H9 (cell line): ENCODE measurements around the gene GFPT2. TPM values are rescaled to one million over a fixed set of nuclear protein-coding genes. Genes with fewer than 3 reads are reported as not detected.

Experiments used
- DNase-seq: peaks from one replicate; pipeline ENCODE4 v3.0.0-alpha.2; 2017
- H2AFZ ChIP-seq: one replicate; pipeline ENCODE4 v1.6.1; 2013; ENCODE audit warnings: mild to moderate bottlenecking, low read length, control low read depth, moderate library complexity
- H2AK5ac ChIP-seq: 2 replicates; pipeline ENCODE4 v1.6.1; 2013; ENCODE audit warnings: low read length, control low read depth, mixed read lengths; ENCODE audit not compliant: insufficient read length
- H2BK120ac ChIP-seq: one replicate; pipeline ENCODE4 v1.6.1; 2013; ENCODE audit warnings: low read depth, mild to moderate bottlenecking, low read length, control low read depth, inconsistent platforms; ENCODE audit not compliant: poor library complexity, severe bottlenecking
- H2BK12ac ChIP-seq: 2 replicates; pipeline ENCODE4 v1.6.1; 2013; ENCODE audit warnings: low read length, control low read depth, mixed read lengths, low read depth; ENCODE audit not compliant: insufficient read length
- H2BK15ac ChIP-seq: 2 replicates; pipeline ENCODE4 v1.6.1; 2013; ENCODE audit warnings: low read depth, low read length, control low read depth
- H2BK20ac ChIP-seq: one replicate; pipeline ENCODE4 v1.6.1; 2013; ENCODE audit warnings: low read depth, mild to moderate bottlenecking, low read length, control low read depth, inconsistent platforms; ENCODE audit not compliant: poor library complexity, severe bottlenecking
- H2BK5ac ChIP-seq: 2 replicates; pipeline ENCODE4 v1.6.1; 2013; ENCODE audit warnings: low read length, control low read depth, mixed read lengths; ENCODE audit not compliant: insufficient read length
- H3K14ac ChIP-seq: 2 replicates; pipeline ENCODE4 v1.6.1; 2013; ENCODE audit warnings: low read length, control low read depth; ENCODE audit not compliant: insufficient read depth
- H3K18ac ChIP-seq: 2 replicates; pipeline ENCODE4 v1.6.1; 2013; ENCODE audit warnings: low read depth, mild to moderate bottlenecking, mixed read lengths, low read length, control low read depth; ENCODE audit not compliant: insufficient read length
- H3K23ac ChIP-seq: 2 replicates; pipeline ENCODE4 v1.6.1; 2013; ENCODE audit warnings: low read length, control low read depth, mixed read lengths, low read depth; ENCODE audit not compliant: insufficient read length
- H3K23me2 ChIP-seq: 2 replicates; pipeline ENCODE4 v1.6.1; 2013; ENCODE audit warnings: low read depth, mild to moderate bottlenecking, mixed read lengths, low read length, control low read depth; ENCODE audit not compliant: insufficient read length, poor library complexity, severe bottlenecking
- H3K27ac ChIP-seq: 2 replicates; pipeline ENCODE4 v1.5.1; 2013; ENCODE audit warnings: low read length, control low read depth, mixed read lengths, low read depth; ENCODE audit not compliant: insufficient read length
- H3K27me3 ChIP-seq: 2 replicates; pipeline ENCODE4 v1.6.1; 2013; ENCODE audit warnings: low read length, control low read depth, inconsistent platforms; ENCODE audit not compliant: insufficient read depth
- H3K4ac ChIP-seq: 2 replicates; pipeline ENCODE4 v1.6.1; 2013; ENCODE audit warnings: low read depth, mild to moderate bottlenecking, control low read depth, inconsistent platforms, low read length, moderate library complexity
- H3K4me1 ChIP-seq: 2 replicates; pipeline ENCODE4 v1.6.1; 2013; ENCODE audit warnings: low read length, control low read depth, inconsistent platforms; ENCODE audit not compliant: insufficient read depth
- H3K4me2 ChIP-seq: 2 replicates; pipeline ENCODE4 v1.6.1; 2013; ENCODE audit warnings: low read length, control low read depth, mixed read lengths; ENCODE audit not compliant: insufficient read length, insufficient read depth
- H3K56ac ChIP-seq: 2 replicates; pipeline ENCODE4 v1.6.1; 2013; ENCODE audit warnings: low read depth, mild to moderate bottlenecking, mixed read lengths, low read length, control low read depth; ENCODE audit not compliant: insufficient read length
- H3K79me1 ChIP-seq: 2 replicates; pipeline ENCODE4 v1.6.1; 2013; ENCODE audit warnings: low read depth, mild to moderate bottlenecking, moderate library complexity, low read length, control low read depth, inconsistent platforms; ENCODE audit not compliant: insufficient read depth, poor library complexity, severe bottlenecking
- H3K79me2 ChIP-seq: 2 replicates; pipeline ENCODE4 v1.6.1; 2013; ENCODE audit warnings: low read length, control low read depth, inconsistent platforms; ENCODE audit not compliant: insufficient read depth
- H3K9ac ChIP-seq: 2 replicates; pipeline ENCODE4 v1.6.1; 2013; ENCODE audit warnings: low read length, control low read depth, mixed read lengths; ENCODE audit not compliant: insufficient read length; ENCODE audit errors: extremely low read depth
- H3K9me3 ChIP-seq: one replicate; pipeline ENCODE4 v1.6.1; 2013; ENCODE audit warnings: low read depth, low read length, inconsistent platforms; ENCODE audit not compliant: control insufficient read depth
- H3T11ph ChIP-seq: one replicate; pipeline ENCODE4 v1.6.1; 2013; ENCODE audit warnings: mild to moderate bottlenecking, low read length, control low read depth, inconsistent platforms
- H4K20me1 ChIP-seq: one replicate; pipeline ENCODE4 v1.6.1; 2013; ENCODE audit not compliant: control insufficient read depth, insufficient read length, insufficient read depth
- H4K5ac ChIP-seq: 2 replicates; pipeline ENCODE4 v1.6.1; 2013; ENCODE audit warnings: low read depth, mild to moderate bottlenecking, mixed read lengths, low read length, control low read depth; ENCODE audit not compliant: insufficient read length
- H4K8ac ChIP-seq: replicated peaks from 2 replicates; pipeline ENCODE4 v1.6.1; 2013; ENCODE audit warnings: low read length, control low read depth, mixed read lengths, low read depth; ENCODE audit not compliant: insufficient read length
- H4K91ac ChIP-seq: 2 replicates; pipeline ENCODE4 v1.6.1; 2013; ENCODE audit warnings: low read depth, mild to moderate bottlenecking, moderate library complexity, mixed read lengths, low read length, control low read depth; ENCODE audit not compliant: insufficient read length
- H3K27ac Mint-ChIP-seq, 3 experiments: 2 replicates in 2 of 3; 3 replicates in 1 of 3; pipeline ENCODE4 v1.8.0; 2020 to 2021; ENCODE audit warnings: mixed read lengths in 3 of 3, mild to moderate bottlenecking in 1 of 3, moderate library complexity in 1 of 3
- H3K27me3 Mint-ChIP-seq: 2 replicates; pipeline ENCODE4 v1.8.0; 2021; ENCODE audit warnings: low read depth, mild to moderate bottlenecking, moderate library complexity, mixed read lengths
- H3K36me3 Mint-ChIP-seq, 3 experiments: 2 replicates in 2 of 3; 3 replicates in 1 of 3; pipeline ENCODE4 v1.8.0; 2020 to 2021; ENCODE audit warnings: low read depth in 3 of 3, mixed read lengths in 3 of 3; ENCODE audit not compliant: insufficient read depth in 1 of 3
- H3K4me1 Mint-ChIP-seq, 2 experiments: 2 replicates each; pipeline ENCODE4 v1.8.0; 2020; ENCODE audit warnings: mixed read lengths in 2 of 2
- H3K4me3 Mint-ChIP-seq, 2 experiments: 2 replicates in 1 of 2; 3 replicates in 1 of 2; pipeline ENCODE4 v1.8.0; 2020 to 2021; ENCODE audit warnings: mild to moderate bottlenecking in 2 of 2, mixed read lengths in 2 of 2, moderate library complexity in 1 of 2
- H3K9me3 Mint-ChIP-seq, 2 experiments: 2 replicates in 1 of 2; 3 replicates in 1 of 2; pipeline ENCODE4 v1.8.0; 2020; ENCODE audit warnings: mild to moderate bottlenecking in 2 of 2, mixed read lengths in 2 of 2, moderate library complexity in 1 of 2
- WGBS: extraction: QIAGEN DNeasy Blood & Tissue Kit; methylation state at CpG from one replicate; pipeline ENCODE4 v1.1.7; 2013; ENCODE audit warnings: missing lambda C conversion rate, low lambda C conversion rate, mixed read lengths; ENCODE audit not compliant: insufficient read length; ENCODE audit errors: extremely low coverage; 5-methylcytosine and 5-hydroxymethylcytosine counted together
- total RNA-seq: library from RNA; stranded (reverse); gene quantifications from 2 replicates; pipeline ENCODE4 v1.2.1, GENCODE V29; 2021
- TF ChIP-seq, protein P1 (sequence below): fragments of 200-600 bp; sonication (generic); conservative IDR thresholded peaks from 3 replicates; pipeline ENCODE4 v1.8.0; 2021; ENCODE audit warnings: antibody characterized with exemption, mild to moderate bottlenecking

GFPT2 gene
- total RNA-seq, 1 experiment from 2014 or later: 89.8 TPM

GRCh38 chr5:180360078-180360957, 7.2 kb upstream of the GFPT2 start:
- Histone ChIP-seq H3K79me2 (no peaks in the 10 kb centered on the region), H4K20me1 (no peaks in the 10 kb centered on the region), H3K9ac (no peak overlapping the region), H2BK120ac (no peak overlapping the region), H3K9me3 (no peaks in the 10 kb centered on the region), H3K4me1 (no peaks in the 10 kb centered on the region), H2BK12ac (no peak overlapping the region), H3K18ac (no peak overlapping the region), H4K5ac (no peak overlapping the region), H2AFZ (no peak overlapping the region), H2BK5ac (no peak overlapping the region), H3K4ac (no peak overlapping the region), H2AK5ac (no peak overlapping the region), H3K79me1 (no peaks in the 10 kb centered on the region), H3K14ac (no peak overlapping the region), H3K23ac (no peak overlapping the region), H4K91ac (no peak overlapping the region), H3K27ac (no peak overlapping the region), H3T11ph (no peak overlapping the region), H3K23me2 (no peaks in the 10 kb centered on the region), H3K56ac (no peak overlapping the region), H2BK20ac (no peak overlapping the region), H2BK15ac (no peak overlapping the region), H3K27me3 (no peaks in the 10 kb centered on the region; the same call in 1 of the 2 replicates), H3K4me2 (no peak overlapping the region), H4K8ac (no peak overlapping the region)
- Mint-ChIP-seq H3K36me3 (peaks cover 2 to 9% (median 3%) of the 10 kb centered on the region in 3 experiments; a peak in 5 of 7 replicates), H3K27me3 (peaks cover 16% of the 10 kb centered on the region), H3K9me3 (peaks cover 8 to 15% of the 10 kb centered on the region in 2 experiments; a peak in 4 of 5 replicates), H3K4me3 (no peak overlapping the region), H3K4me1 (no peaks in the 10 kb centered on the region), H3K27ac (no peak overlapping the region; a peak in 1 of 7 replicates)
- DNase-seq: no peak
- no CpG with 5 or more reads among the region's 24 CpGs for WGBS
- TF ChIP-seq, protein P1, sequence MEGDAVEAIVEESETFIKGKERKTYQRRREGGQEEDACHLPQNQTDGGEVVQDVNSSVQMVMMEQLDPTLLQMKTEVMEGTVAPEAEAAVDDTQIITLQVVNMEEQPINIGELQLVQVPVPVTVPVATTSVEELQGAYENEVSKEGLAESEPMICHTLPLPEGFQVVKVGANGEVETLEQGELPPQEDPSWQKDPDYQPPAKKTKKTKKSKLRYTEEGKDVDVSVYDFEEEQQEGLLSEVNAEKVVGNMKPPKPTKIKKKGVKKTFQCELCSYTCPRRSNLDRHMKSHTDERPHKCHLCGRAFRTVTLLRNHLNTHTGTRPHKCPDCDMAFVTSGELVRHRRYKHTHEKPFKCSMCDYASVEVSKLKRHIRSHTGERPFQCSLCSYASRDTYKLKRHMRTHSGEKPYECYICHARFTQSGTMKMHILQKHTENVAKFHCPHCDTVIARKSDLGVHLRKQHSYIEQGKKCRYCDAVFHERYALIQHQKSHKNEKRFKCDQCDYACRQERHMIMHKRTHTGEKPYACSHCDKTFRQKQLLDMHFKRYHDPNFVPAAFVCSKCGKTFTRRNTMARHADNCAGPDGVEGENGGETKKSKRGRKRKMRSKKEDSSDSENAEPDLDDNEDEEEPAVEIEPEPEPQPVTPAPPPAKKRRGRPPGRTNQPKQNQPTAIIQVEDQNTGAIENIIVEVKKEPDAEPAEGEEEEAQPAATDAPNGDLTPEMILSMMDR: 0 out of 3 replicates have a peak, but pooled peaks have one; percentile 13
